GM23338 (cell line): ENCODE data around the gene LYSMD3. TPM values are rescaled to one million over a fixed set of nuclear protein-coding genes. Genes with fewer than 3 reads are reported as not detected.

ENCODE experiments used
- ATAC-seq: fragments of 200-7000 bp; cut with Tn5 transposase; 3 replicates; pipeline ENCODE4 v1.9.1; 2020
- DNase-seq: peaks from one replicate; pipeline ENCODE4 v3.0.0-alpha.2; 2015; ENCODE audit warnings: low spot score
- H2AFZ ChIP-seq: fragments of 200-600 bp; sonication (generic); 2 replicates; pipeline ENCODE4 v1.8.0; 2016; ENCODE audit warnings: antibody characterized with exemption, mild to moderate bottlenecking, moderate library complexity
- H3F3A ChIP-seq: fragments of 200-600 bp; sonication (generic); replicated peaks from 2 replicates; pipeline ENCODE4 v1.8.0; 2017; ENCODE audit warnings: antibody characterized with exemption, mixed run types, low read depth
- H3K27ac ChIP-seq: fragments of 200-600 bp; sonication (generic); 2 replicates; pipeline ENCODE4 v1.6.1; 2016; ENCODE audit warnings: low read depth
- H3K27me3 ChIP-seq: fragments of 200-600 bp; sonication (generic); 2 replicates; pipeline ENCODE4 v1.8.0; 2016; ENCODE audit warnings: mild to moderate bottlenecking, mixed run types, moderate library complexity; ENCODE audit not compliant: insufficient read depth
- H3K36me3 ChIP-seq: fragments of 200-600 bp; sonication (generic); 2 replicates; pipeline ENCODE4 v1.8.0; 2016; ENCODE audit warnings: mild to moderate bottlenecking; ENCODE audit not compliant: insufficient read depth
- H3K4me1 ChIP-seq: fragments of 200-600 bp; sonication (generic); 2 replicates; pipeline ENCODE4 v1.8.0; 2016; ENCODE audit warnings: mild to moderate bottlenecking, moderate library complexity; ENCODE audit not compliant: insufficient read depth
- H3K4me2 ChIP-seq: fragments of 200-600 bp; sonication (generic); 2 replicates; pipeline ENCODE4 v1.7.1; 2017; ENCODE audit warnings: mixed run types
- H3K4me3 ChIP-seq: fragments of 200-600 bp; sonication (generic); 2 replicates; pipeline ENCODE4 v1.6.1; 2016; ENCODE audit warnings: mixed run types
- H3K79me2 ChIP-seq: fragments of 200-600 bp; sonication (generic); replicated peaks from 2 replicates; pipeline ENCODE4 v1.8.0; 2017; ENCODE audit warnings: mild to moderate bottlenecking; ENCODE audit not compliant: insufficient read depth
- H3K9me2 ChIP-seq: fragments of 200-600 bp; sonication (generic); 2 replicates; pipeline ENCODE4 v1.8.0; 2017; ENCODE audit not compliant: insufficient read depth
- H4K20me1 ChIP-seq: fragments of 200-600 bp; sonication (generic); replicated peaks from 2 replicates; pipeline ENCODE4 v1.8.0; 2017; ENCODE audit warnings: mild to moderate bottlenecking; ENCODE audit not compliant: insufficient read depth
- H3K27ac Mint-ChIP-seq: 2 replicates; pipeline ENCODE4 v1.8.0; 2020; ENCODE audit warnings: inconsistent platforms, mild to moderate bottlenecking, moderate library complexity, mixed read lengths
- H3K27me3 Mint-ChIP-seq: 3 replicates; pipeline ENCODE4 v1.8.0; 2022; ENCODE audit warnings: low read depth, mild to moderate bottlenecking, moderate library complexity, mixed read lengths, inconsistent platforms; ENCODE audit not compliant: insufficient read depth, poor library complexity
- H3K36me3 Mint-ChIP-seq: 3 replicates; pipeline ENCODE4 v1.8.0; 2021; ENCODE audit warnings: low read depth, mild to moderate bottlenecking, inconsistent platforms, moderate library complexity, mixed read lengths
- H3K4me1 Mint-ChIP-seq: 3 replicates; pipeline ENCODE4 v1.8.0; 2020; ENCODE audit warnings: mild to moderate bottlenecking, inconsistent platforms, mixed read lengths
- H3K4me3 Mint-ChIP-seq: 3 replicates; pipeline ENCODE4 v1.8.0; 2021; ENCODE audit warnings: moderate library complexity, mild to moderate bottlenecking, inconsistent platforms, mixed read lengths
- H3K9me3 Mint-ChIP-seq: 3 replicates; pipeline ENCODE4 v1.8.0; 2020; ENCODE audit warnings: moderate library complexity, mild to moderate bottlenecking, inconsistent platforms, mixed read lengths
- CREB1 ChIP-seq: fragments of 250-450 bp; sonication (Bioruptor Pico); IDR thresholded peaks from 2 replicates; pipeline ENCODE4 v1.5.0; 2020; ENCODE audit warnings: low read depth, mild to moderate bottlenecking, moderate library complexity
- EZH2 ChIP-seq: fragments of 200-600 bp; sonication (generic); IDR thresholded peaks from one replicate; pipeline ENCODE4 v1.8.0; 2017; ENCODE audit warnings: antibody characterized with exemption, mild to moderate bottlenecking, low read depth; ENCODE audit not compliant: unreplicated experiment
- EZH2phosphoT487 ChIP-seq: fragments of 200-600 bp; sonication (generic); IDR thresholded peaks from one replicate; pipeline ENCODE4 v1.8.1; 2018; ENCODE audit warnings: antibody characterized with exemption; ENCODE audit not compliant: unreplicated experiment
- NANOG ChIP-seq: IDR thresholded peaks from 2 replicates; pipeline ENCODE4 v1.6.1; 2016; ENCODE audit warnings: antibody characterized with exemption, borderline replicate concordance
- POLR2AphosphoS5 ChIP-seq: IDR thresholded peaks from 2 replicates; pipeline ENCODE4 v1.6.1; 2016; ENCODE audit warnings: antibody characterized with exemption, low read depth
- STAT1 ChIP-seq: IDR thresholded peaks from one replicate; pipeline ENCODE4 v1.6.1; 2016; ENCODE audit warnings: antibody characterized with exemption; ENCODE audit not compliant: unreplicated experiment
- ZNF114 ChIP-seq: fragments of 250-450 bp; sonication (Bioruptor Pico); IDR thresholded peaks from 2 replicates; pipeline ENCODE4 v1.5.0; 2020; ENCODE audit warnings: mild to moderate bottlenecking, moderate library complexity
- ZNF331 ChIP-seq: fragments of 250-450 bp; sonication (Bioruptor Pico); IDR thresholded peaks from 2 replicates; pipeline ENCODE4 v1.5.0; 2020; ENCODE audit warnings: low read depth, mild to moderate bottlenecking, moderate library complexity
- ZNF462 ChIP-seq: fragments of 250-450 bp; sonication (Bioruptor Pico); IDR thresholded peaks from 2 replicates; pipeline ENCODE4 v1.5.0; 2020; ENCODE audit warnings: mild to moderate bottlenecking, moderate library complexity
- polyA plus RNA-seq: library from polyadenylated mRNA; unstranded; fragments of >200 nt; fragmentation: Nextera tagmentation; extraction: Ambion mirVana; gene quantifications from 2 replicates; pipeline ENCODE4 v1.2.1, GENCODE V29; 2016
- total RNA-seq: library from RNA; depleted of rRNA; stranded (reverse); fragments of >200 nt; shearing (Covaris generic); gene quantifications from 2 replicates; pipeline ENCODE4 v1.2.3, GENCODE V29; 2014
- TF ChIP-seq, protein P1 (sequence below), 2 experiments: fragments of 200-600 bp in 1 of 2; sonication (generic) in 1 of 2; conservative IDR thresholded peaks; 2 replicates each; pipeline versions ENCODE4 v1.5.1 to v1.6.1; 2016 to 2017; ENCODE audit warnings: antibody characterized with exemption in 2 of 2, low read depth in 2 of 2, mild to moderate bottlenecking in 2 of 2, moderate library complexity in 1 of 2
- TF ChIP-seq, protein P2 (sequence below): IDR thresholded peaks from 2 replicates; pipeline ENCODE4 v1.6.1; 2016; ENCODE audit warnings: antibody characterized with exemption
- TF ChIP-seq, protein P3 (sequence below): IDR thresholded peaks from one replicate; pipeline ENCODE4 v1.6.1; 2018; ENCODE audit warnings: antibody characterized with exemption; ENCODE audit not compliant: unreplicated experiment

Gene LYSMD3
- total and polyA plus RNA-seq, 2 experiments from 2014 or later, result 10.7 to 19.6 TPM

GRCh38 chr5:90495146-90495545 lies 34.2 kb downstream of the LYSMD3 start:
- TF ChIP-seq, protein P1, sequence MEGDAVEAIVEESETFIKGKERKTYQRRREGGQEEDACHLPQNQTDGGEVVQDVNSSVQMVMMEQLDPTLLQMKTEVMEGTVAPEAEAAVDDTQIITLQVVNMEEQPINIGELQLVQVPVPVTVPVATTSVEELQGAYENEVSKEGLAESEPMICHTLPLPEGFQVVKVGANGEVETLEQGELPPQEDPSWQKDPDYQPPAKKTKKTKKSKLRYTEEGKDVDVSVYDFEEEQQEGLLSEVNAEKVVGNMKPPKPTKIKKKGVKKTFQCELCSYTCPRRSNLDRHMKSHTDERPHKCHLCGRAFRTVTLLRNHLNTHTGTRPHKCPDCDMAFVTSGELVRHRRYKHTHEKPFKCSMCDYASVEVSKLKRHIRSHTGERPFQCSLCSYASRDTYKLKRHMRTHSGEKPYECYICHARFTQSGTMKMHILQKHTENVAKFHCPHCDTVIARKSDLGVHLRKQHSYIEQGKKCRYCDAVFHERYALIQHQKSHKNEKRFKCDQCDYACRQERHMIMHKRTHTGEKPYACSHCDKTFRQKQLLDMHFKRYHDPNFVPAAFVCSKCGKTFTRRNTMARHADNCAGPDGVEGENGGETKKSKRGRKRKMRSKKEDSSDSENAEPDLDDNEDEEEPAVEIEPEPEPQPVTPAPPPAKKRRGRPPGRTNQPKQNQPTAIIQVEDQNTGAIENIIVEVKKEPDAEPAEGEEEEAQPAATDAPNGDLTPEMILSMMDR (conservative IDR thresholded peaks at IDR 0.05; ENCODE audit: low read depth in 2 of 2), result no peak
- no peak for TF ChIP-seq NANOG
- no peak for TF ChIP-seq ZNF114 (CRISPR knock-in tag)
- TF ChIP-seq EZH2, result no peak
- TF ChIP-seq, protein P2, sequence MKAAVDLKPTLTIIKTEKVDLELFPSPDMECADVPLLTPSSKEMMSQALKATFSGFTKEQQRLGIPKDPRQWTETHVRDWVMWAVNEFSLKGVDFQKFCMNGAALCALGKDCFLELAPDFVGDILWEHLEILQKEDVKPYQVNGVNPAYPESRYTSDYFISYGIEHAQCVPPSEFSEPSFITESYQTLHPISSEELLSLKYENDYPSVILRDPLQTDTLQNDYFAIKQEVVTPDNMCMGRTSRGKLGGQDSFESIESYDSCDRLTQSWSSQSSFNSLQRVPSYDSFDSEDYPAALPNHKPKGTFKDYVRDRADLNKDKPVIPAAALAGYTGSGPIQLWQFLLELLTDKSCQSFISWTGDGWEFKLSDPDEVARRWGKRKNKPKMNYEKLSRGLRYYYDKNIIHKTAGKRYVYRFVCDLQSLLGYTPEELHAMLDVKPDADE, result no peak
- TF ChIP-seq, protein P3, sequence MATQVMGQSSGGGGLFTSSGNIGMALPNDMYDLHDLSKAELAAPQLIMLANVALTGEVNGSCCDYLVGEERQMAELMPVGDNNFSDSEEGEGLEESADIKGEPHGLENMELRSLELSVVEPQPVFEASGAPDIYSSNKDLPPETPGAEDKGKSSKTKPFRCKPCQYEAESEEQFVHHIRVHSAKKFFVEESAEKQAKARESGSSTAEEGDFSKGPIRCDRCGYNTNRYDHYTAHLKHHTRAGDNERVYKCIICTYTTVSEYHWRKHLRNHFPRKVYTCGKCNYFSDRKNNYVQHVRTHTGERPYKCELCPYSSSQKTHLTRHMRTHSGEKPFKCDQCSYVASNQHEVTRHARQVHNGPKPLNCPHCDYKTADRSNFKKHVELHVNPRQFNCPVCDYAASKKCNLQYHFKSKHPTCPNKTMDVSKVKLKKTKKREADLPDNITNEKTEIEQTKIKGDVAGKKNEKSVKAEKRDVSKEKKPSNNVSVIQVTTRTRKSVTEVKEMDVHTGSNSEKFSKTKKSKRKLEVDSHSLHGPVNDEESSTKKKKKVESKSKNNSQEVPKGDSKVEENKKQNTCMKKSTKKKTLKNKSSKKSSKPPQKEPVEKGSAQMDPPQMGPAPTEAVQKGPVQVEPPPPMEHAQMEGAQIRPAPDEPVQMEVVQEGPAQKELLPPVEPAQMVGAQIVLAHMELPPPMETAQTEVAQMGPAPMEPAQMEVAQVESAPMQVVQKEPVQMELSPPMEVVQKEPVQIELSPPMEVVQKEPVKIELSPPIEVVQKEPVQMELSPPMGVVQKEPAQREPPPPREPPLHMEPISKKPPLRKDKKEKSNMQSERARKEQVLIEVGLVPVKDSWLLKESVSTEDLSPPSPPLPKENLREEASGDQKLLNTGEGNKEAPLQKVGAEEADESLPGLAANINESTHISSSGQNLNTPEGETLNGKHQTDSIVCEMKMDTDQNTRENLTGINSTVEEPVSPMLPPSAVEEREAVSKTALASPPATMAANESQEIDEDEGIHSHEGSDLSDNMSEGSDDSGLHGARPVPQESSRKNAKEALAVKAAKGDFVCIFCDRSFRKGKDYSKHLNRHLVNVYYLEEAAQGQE, result no peak
- TF ChIP-seq POLR2AphosphoS5, result no peak
- no peak for TF ChIP-seq EZH2phosphoT487
- no peak for TF ChIP-seq CREB1
- no peak for TF ChIP-seq STAT1
- TF ChIP-seq ZNF331 (CRISPR knock-in tag), result no peak
- no peak for TF ChIP-seq ZNF462 (CRISPR knock-in tag)
- DNase-seq (no peak), ATAC-seq (no peak)
- Histone ChIP-seq H3K9me2 (no peaks in the 10 kb centered on the region), H3K4me3 (no peak overlapping the region), H3K36me3 (peaks cover 46% of the 10 kb centered on the region), H3F3A (peaks cover 14% of the 10 kb centered on the region), H3K27me3 (no peaks in the 10 kb centered on the region), H3K79me2 (no peaks in the 10 kb centered on the region; the same call in 1 of the 2 replicates), H4K20me1 (0 out of 2 replicates have a peak, but pooled peaks cover 7% of the 10 kb centered on the region), H3K4me2 (no peak overlapping the region), H2AFZ (no peak overlapping the region), H3K27ac (no peak overlapping the region), H3K4me1 (no peaks in the 10 kb centered on the region)
- Mint-ChIP-seq H3K27ac (no peak overlapping the region), H3K4me1 (no peaks in the 10 kb centered on the region), H3K4me3 (no peak overlapping the region), H3K27me3 (no peaks in the 10 kb centered on the region), H3K9me3 (no peaks in the 10 kb centered on the region; the same call in 2 of the 3 replicates), H3K36me3 (peaks cover 87% of the 10 kb centered on the region)
